BLaER1 treated with 17β-estradiol and CSF1 and Interleukin-3, amounts not matched to agents 10 nM and 100 nM (cell line): ENCODE data around the gene LMO7.
A peak's percentile ranks its signal among the peaks of the same experiment; 100 is the strongest.

ENCODE experiments used
- H3K27ac ChIP-seq, 11 experiments: shearing (Covaris generic); formaldehyde crosslinking; 2 replicates each; pipeline ENCODE4 v1.8.1; 2022
- H3K27me3 ChIP-seq, 11 experiments: shearing (Covaris generic); formaldehyde crosslinking; 2 replicates each; pipeline ENCODE4 v1.8.1; 2022
- H3K36me3 ChIP-seq, 11 experiments: shearing (Covaris generic); formaldehyde crosslinking; 2 replicates each; pipeline ENCODE4 v1.8.1; 2022
- H3K4me1 ChIP-seq, 10 experiments: shearing (Covaris generic); formaldehyde crosslinking; 2 replicates each; pipeline ENCODE4 v1.8.1; 2022
- H3K4me2 ChIP-seq, 11 experiments: shearing (Covaris generic); formaldehyde crosslinking; 2 replicates each; pipeline ENCODE4 v1.8.1; 2022
- H3K4me3 ChIP-seq, 10 experiments: shearing (Covaris generic); formaldehyde crosslinking; 2 replicates each; pipeline ENCODE4 v1.8.1; 2022
- H3K9ac ChIP-seq, 11 experiments: shearing (Covaris generic); formaldehyde crosslinking; 2 replicates each; pipeline ENCODE4 v1.8.1; 2022
- H3K9me3 ChIP-seq, 11 experiments: shearing (Covaris generic); formaldehyde crosslinking; replicated peaks in 1 of 11; 2 replicates each; pipeline ENCODE4 v1.8.1; 2022
- H4K20me1 ChIP-seq, 11 experiments: shearing (Covaris generic); formaldehyde crosslinking; 2 replicates each; pipeline ENCODE4 v1.8.1; 2022
- Cebpa-rat ChIP-seq, 11 experiments: shearing (Covaris generic); IDR thresholded peaks; 2 replicates each; pipeline ENCODE4 v1.8.1; 2022

The LMO7 gene

DNA sequence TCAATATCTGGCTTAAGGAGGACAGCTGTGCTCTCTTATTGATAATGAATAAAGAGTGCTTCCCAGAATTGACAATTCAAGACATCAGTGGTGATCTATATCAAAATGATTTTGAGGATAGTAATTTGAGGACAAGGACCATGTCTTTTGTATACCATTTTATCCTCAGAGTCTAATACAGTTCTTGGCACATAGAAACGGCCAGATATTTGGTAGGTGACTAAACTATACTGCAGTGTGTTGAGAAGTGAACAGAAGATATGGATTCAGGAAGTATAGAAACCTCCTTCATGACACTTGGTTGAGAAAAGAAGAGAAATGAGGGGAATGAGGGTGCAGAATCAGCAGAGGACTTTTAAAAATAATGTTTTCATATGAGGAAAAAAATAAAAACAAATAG lies 16.1 kb upstream of the LMO7 start:
- TF ChIP-seq Cebpa-rat (IDR thresholded peaks at IDR 0.05): no peak
- peaks cover 0 to 12% (median 4%) of the 10 kb centered on the region in 11 experiments; a peak in 6 of 22 replicates for H3K36me3 ChIP-seq
- no peaks in the 10 kb centered on the region for H3K9me3 ChIP-seq
- no peak overlapping the region for H3K27ac ChIP-seq
- H4K20me1 ChIP-seq: no peaks in the 10 kb centered on the region
- H3K4me2 ChIP-seq: no peak overlapping the region
- H3K9ac ChIP-seq: no peak overlapping the region
- no peaks in the 10 kb centered on the region for H3K27me3 ChIP-seq
- H3K4me3 ChIP-seq: no peak overlapping the region
- no peaks in the 10 kb centered on the region for H3K4me1 ChIP-seq

DNA sequence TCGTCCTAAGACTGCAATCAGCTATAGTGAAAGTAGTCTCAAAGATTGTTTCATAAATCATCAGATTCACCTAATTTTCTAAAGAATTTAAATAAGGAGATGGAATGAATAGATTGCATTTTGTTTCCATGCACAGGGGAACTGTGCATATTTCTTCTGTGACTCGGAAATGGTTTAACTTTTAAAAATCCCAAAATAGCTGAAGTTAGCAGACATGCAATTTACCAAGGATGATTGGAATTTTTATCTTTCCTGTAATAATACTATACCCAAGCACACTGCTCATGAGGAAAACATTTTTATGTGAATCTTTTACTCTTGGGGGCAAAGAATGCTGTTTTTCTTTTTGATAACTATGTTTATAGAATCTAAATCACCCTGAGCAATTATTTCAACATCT lies 15.0 kb upstream of the LMO7 start:
- Histone ChIP-seq H3K9ac (no peak overlapping the region), H3K4me3 (no peak overlapping the region), H3K4me2 (no peak overlapping the region), H3K36me3 (peaks cover 0 to 19% (median 10%) of the 10 kb centered on the region in 11 experiments; a peak in 12 of 22 replicates), H3K27ac (no peak overlapping the region), H3K4me1 (no peaks in the 10 kb centered on the region), H3K9me3 (peaks cover 0 to 10% (median 0%) of the 10 kb centered on the region in 11 experiments; a peak in 7 of 22 replicates), H4K20me1 (no peaks in the 10 kb centered on the region), H3K27me3 (no peaks in the 10 kb centered on the region)
- TF ChIP-seq Cebpa-rat (IDR thresholded peaks at IDR 0.05): no peak

- Histone ChIP-seq H3K9ac (no peak overlapping the region), H3K9me3 (peaks cover 0 to 11% (median 0%) of the 10 kb centered on the region in 11 experiments; a peak in 7 of 22 replicates), H3K27me3 (no peaks in the 10 kb centered on the region), H3K36me3 (peaks cover 0 to 14% (median 7%) of the 10 kb centered on the region in 11 experiments; a peak in 11 of 22 replicates), H3K27ac (no peak overlapping the region), H3K4me2 (peak overlapping the region in 8 of 11 experiments; percentile 20 to 66 (median 44); a peak in 15 of 22 replicates), H3K4me1 (peaks cover 0 to 21% (median 13%) of the 10 kb centered on the region in 10 experiments; a peak in 14 of 20 replicates), H3K4me3 (no peak overlapping the region), H4K20me1 (no peaks in the 10 kb centered on the region)
- no peak for TF ChIP-seq Cebpa-rat (IDR thresholded peaks at IDR 0.05)
These were observed 7.3 kb upstream of the LMO7 start for GRCh38 chr13:75628801-75629200.

GRCh38 chr13:75633285-75633684 lies 2.8 kb upstream of the LMO7 start:
- no peaks in the 10 kb centered on the region for H3K36me3 ChIP-seq
- no peak overlapping the region for H3K4me2 ChIP-seq
- H3K4me3 ChIP-seq: no peak overlapping the region
- no peak overlapping the region for H3K9ac ChIP-seq
- no peak for TF ChIP-seq Cebpa-rat (IDR thresholded peaks at IDR 0.05)
- H3K27ac ChIP-seq: no peak overlapping the region
- H3K9me3 ChIP-seq: no peaks in the 10 kb centered on the region
- no peaks in the 10 kb centered on the region for H4K20me1 ChIP-seq
- peaks cover 0 to 27% (median 18%) of the 10 kb centered on the region in 10 experiments; a peak in 15 of 20 replicates for H3K4me1 ChIP-seq
- peaks cover 26 to 33% (median 29%) of the 10 kb centered on the region in 11 experiments for H3K27me3 ChIP-seq

- peaks cover 0 to 14% (median 6%) of the 10 kb centered on the region in 10 experiments; a peak in 10 of 20 replicates for H3K4me1 ChIP-seq
- H3K9me3 ChIP-seq: no peaks in the 10 kb centered on the region
- peak overlapping the region; percentile 62 to 74 (median 70) for H3K4me3 ChIP-seq
- H3K27ac ChIP-seq: peak overlapping the region in 5 of 11 experiments; percentile 28 to 69 (median 50); a peak in 6 of 22 replicates
- H3K27me3 ChIP-seq: peaks cover 28 to 38% (median 33%) of the 10 kb centered on the region in 11 experiments
- H3K9ac ChIP-seq: peak overlapping the region; percentile 57 to 80 (median 74); a peak in 18 of 22 replicates
- H3K4me2 ChIP-seq: peak overlapping the region; percentile 87 to 99 (median 95)
- no peaks in the 10 kb centered on the region for H3K36me3 ChIP-seq
- TF ChIP-seq Cebpa-rat (IDR thresholded peaks at IDR 0.05): no peak
- H4K20me1 ChIP-seq: no peaks in the 10 kb centered on the region
These were observed 866 bp upstream of the LMO7 start for GRCh38 chr13:75635101-75635827.

GRCh38 chr13:75636436-75637180 lies 478 bp downstream of the LMO7 start:
- Histone ChIP-seq H3K9me3 (no peaks in the 10 kb centered on the region), H4K20me1 (no peaks in the 10 kb centered on the region), H3K27me3 (peaks cover 28 to 38% (median 33%) of the 10 kb centered on the region in 11 experiments), H3K4me3 (peak overlapping the region; percentile 62 to 74 (median 70)), H3K4me1 (peaks cover 0 to 14% (median 6%) of the 10 kb centered on the region in 10 experiments; a peak in 10 of 20 replicates), H3K27ac (peak overlapping the region in 9 of 11 experiments; percentile 2 to 69 (median 58); a peak in 18 of 22 replicates), H3K9ac (peak overlapping the region; percentile 57 to 80 (median 74)), H3K36me3 (no peaks in the 10 kb centered on the region), H3K4me2 (peak overlapping the region; percentile 87 to 99 (median 95))
- no peak for TF ChIP-seq Cebpa-rat (IDR thresholded peaks at IDR 0.05)

- H3K27ac ChIP-seq: no peak overlapping the region
- no peaks in the 10 kb centered on the region for H4K20me1 ChIP-seq
- peak overlapping the region in 7 of 10 experiments; percentile 13 to 73 (median 70); a peak in 5 of 20 replicates for H3K4me3 ChIP-seq
- H3K36me3 ChIP-seq: no peaks in the 10 kb centered on the region
- H3K9ac ChIP-seq: no peak overlapping the region
- H3K27me3 ChIP-seq: peaks cover 28 to 38% (median 33%) of the 10 kb centered on the region in 11 experiments
- TF ChIP-seq Cebpa-rat (IDR thresholded peaks at IDR 0.05): no peak
- H3K9me3 ChIP-seq: no peaks in the 10 kb centered on the region
- peaks cover 0 to 14% (median 6%) of the 10 kb centered on the region in 10 experiments; a peak in 10 of 20 replicates for H3K4me1 ChIP-seq
- peak overlapping the region in 10 of 11 experiments; percentile 47 to 99 (median 94); a peak in 11 of 22 replicates for H3K4me2 ChIP-seq
These were observed 1.1 kb downstream of the LMO7 start for GRCh38 chr13:75637181-75637750.

DNA sequence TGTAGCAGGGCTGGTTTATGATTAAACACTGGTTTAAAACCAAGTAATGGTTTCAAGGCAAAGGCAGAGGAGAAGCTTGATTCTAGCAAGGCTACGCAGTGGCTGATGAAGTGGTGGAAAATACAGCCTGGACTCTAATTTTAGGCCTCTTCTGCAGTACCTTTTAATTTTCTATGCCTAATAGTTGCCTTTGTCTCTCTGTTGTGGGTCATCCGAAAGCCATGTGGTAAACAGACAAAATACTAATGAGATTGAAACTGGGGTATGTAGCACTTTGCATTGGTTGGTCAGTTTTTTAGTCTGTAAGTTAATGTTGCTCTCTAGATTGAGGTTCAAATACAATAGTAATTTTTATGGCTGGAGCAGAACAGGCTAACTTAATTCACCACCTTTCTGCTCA lies 3.3 kb downstream of the LMO7 start:
- no peak for TF ChIP-seq Cebpa-rat (IDR thresholded peaks at IDR 0.05)
- no peak overlapping the region for H3K27ac ChIP-seq
- peaks cover 0 to 14% (median 6%) of the 10 kb centered on the region in 10 experiments; a peak in 10 of 20 replicates for H3K4me1 ChIP-seq
- H3K9ac ChIP-seq: no peak overlapping the region
- H3K27me3 ChIP-seq: peaks cover 28 to 38% (median 33%) of the 10 kb centered on the region in 11 experiments
- no peak overlapping the region for H3K4me2 ChIP-seq
- H3K9me3 ChIP-seq: no peaks in the 10 kb centered on the region
- no peak overlapping the region for H3K4me3 ChIP-seq
- H3K36me3 ChIP-seq: no peaks in the 10 kb centered on the region
- no peaks in the 10 kb centered on the region for H4K20me1 ChIP-seq
